Mucosa of descending colon (tissue), 3 donors: ENCODE data around the gene PBX4. TPM values are rescaled to one million over a fixed set of nuclear protein-coding genes. Genes with fewer than 3 reads are reported as not detected.

ENCODE experiments used
- ATAC-seq: fragments of 200-7000 bp; cut with Tn5 transposase; one replicate; pipeline ENCODE4 v1.9.1; 2020; ENCODE audit warnings: mild to moderate bottlenecking, moderate library complexity
- DNase-seq, 3 donors: peaks; one replicate each; pipeline ENCODE4 v3.0.0-alpha.2; 2020
- H3K36me3 ChIP-seq: fragments of 200-600 bp; one replicate; pipeline ENCODE4 v1.8.0; 2021; ENCODE audit warnings: low read depth, mild to moderate bottlenecking
- H3K4me1 ChIP-seq: fragments of 200-600 bp; one replicate; pipeline ENCODE4 v1.8.0; 2021; ENCODE audit warnings: low read depth, mild to moderate bottlenecking
- H3K4me3 ChIP-seq: fragments of 200-600 bp; one replicate; pipeline ENCODE4 v1.8.0; 2021; ENCODE audit warnings: mild to moderate bottlenecking
- H3K9me3 ChIP-seq: fragments of 200-600 bp; one replicate; pipeline ENCODE4 v1.8.0; 2021; ENCODE audit warnings: mild to moderate bottlenecking
- intact Hi-C, 2 donors: fragments of 100-400 bp; cut with DNase I in 1 of 2; cut with micrococcal nuclease in 1 of 2; formaldehyde crosslinking; loops; one replicate each; pipeline versions ENCODE4 v1.11.0 to v1.11.1; 2022; cut with DNase I, micrococcal nuclease
- total RNA-seq, 3 donors: library from RNA; stranded (reverse); fragmentation: NEBNext Ultra II Directional in 2 of 3; extraction: Animal tissue kit (Norgen Biotek cat#: 25700) in 2 of 3; gene quantifications; one replicate each; pipeline versions ENCODE4 v1.2.1 to v1.2.4, GENCODE V29; 2021 to 2023
- TF ChIP-seq, protein P1 (sequence below): fragments of 200-600 bp; IDR thresholded peaks from one replicate; pipeline ENCODE4 v1.8.0; 2022; ENCODE audit warnings: antibody characterized with exemption, mild to moderate bottlenecking
- donor health status: DM: no; HTN: no; CAD: no; lungs with moderate emphysema.
- donor health status: DM: no; HTN: no; CAD: no.
- donor health status: DM: no; HTN: yes; CAD: no.

The PBX4 gene
- total RNA-seq, 3 donors from 2014 or later, result 2.8 to 6.2 (median 4.6) TPM

DNA sequence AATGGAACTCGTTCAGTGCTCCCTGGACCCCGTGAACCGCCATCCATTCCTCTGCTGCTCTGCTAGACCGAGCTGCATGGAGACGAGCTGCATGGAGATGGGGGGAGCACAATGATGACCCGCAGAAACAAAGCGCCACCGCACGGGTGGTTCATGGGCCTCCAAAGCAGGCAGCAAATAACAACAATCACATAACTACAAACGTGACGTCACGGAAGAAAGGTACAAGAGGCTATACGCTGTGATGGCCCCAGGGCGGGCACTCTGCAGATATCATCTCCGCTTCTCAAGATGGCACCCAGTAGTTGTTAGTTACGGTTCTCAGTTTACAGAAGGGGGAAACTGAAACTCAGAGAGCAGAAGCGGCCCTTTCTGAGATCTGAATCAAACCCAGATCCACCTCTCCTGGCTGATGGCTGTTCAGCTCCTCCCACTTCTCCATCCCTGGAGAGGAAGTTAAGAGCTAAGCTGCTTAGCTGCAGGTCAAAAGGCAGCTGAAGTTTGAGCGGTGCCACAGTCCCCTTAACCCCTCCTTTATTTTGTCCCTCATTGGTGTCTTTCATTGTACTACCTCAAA lies 43.3 kb upstream of the PBX4 start:
- no peak overlapping the region for H3K4me3 ChIP-seq
- peak; percentile 25 to 56 (median 29) for DNase-seq
- peaks cover 9% of the 10 kb centered on the region for H3K4me1 ChIP-seq
- intact Hi-C loops, result no loop called here
- TF ChIP-seq, protein P1, sequence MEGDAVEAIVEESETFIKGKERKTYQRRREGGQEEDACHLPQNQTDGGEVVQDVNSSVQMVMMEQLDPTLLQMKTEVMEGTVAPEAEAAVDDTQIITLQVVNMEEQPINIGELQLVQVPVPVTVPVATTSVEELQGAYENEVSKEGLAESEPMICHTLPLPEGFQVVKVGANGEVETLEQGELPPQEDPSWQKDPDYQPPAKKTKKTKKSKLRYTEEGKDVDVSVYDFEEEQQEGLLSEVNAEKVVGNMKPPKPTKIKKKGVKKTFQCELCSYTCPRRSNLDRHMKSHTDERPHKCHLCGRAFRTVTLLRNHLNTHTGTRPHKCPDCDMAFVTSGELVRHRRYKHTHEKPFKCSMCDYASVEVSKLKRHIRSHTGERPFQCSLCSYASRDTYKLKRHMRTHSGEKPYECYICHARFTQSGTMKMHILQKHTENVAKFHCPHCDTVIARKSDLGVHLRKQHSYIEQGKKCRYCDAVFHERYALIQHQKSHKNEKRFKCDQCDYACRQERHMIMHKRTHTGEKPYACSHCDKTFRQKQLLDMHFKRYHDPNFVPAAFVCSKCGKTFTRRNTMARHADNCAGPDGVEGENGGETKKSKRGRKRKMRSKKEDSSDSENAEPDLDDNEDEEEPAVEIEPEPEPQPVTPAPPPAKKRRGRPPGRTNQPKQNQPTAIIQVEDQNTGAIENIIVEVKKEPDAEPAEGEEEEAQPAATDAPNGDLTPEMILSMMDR, result no peak
- ATAC-seq, result no peak
- H3K36me3 ChIP-seq, result peaks cover 8% of the 10 kb centered on the region
- no peaks in the 10 kb centered on the region for H3K9me3 ChIP-seq

DNA sequence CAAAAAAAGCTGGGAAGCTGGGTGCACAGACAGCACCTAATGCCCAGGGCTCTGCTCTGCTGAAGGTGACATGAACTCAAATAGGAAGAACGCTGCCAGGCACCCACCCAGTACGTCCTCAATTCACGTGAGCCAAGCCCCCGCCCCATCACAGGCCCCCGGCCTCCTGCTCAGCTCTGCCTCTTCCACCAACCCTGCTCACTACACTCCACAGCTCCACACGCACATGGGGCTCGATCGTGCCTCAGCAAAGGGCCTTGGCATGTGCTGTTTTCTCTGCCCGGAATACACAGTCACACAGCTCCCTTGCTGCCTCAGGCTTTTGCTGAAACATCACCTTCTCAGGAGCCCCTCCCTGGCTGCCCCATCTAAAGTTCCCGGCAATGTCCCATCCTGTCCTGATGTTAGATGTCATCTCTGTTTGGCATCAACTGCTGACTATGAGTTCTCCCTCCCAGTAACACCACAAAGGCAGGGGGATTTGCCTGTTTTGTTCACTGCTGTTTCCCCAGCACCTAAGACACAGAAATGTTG lies 42.7 kb upstream of the PBX4 start:
- no peak overlapping the region for H3K4me3 ChIP-seq
- peaks cover 8% of the 10 kb centered on the region for H3K36me3 ChIP-seq
- DNase-seq (peak in 2 of 3 donors; percentile 29 to 49), ATAC-seq (no peak)
- intact Hi-C loops, result no loop called here
- H3K4me1 ChIP-seq, result peaks cover 9% of the 10 kb centered on the region
- no peaks in the 10 kb centered on the region for H3K9me3 ChIP-seq
- TF ChIP-seq, protein P1, result no peak

DNA sequence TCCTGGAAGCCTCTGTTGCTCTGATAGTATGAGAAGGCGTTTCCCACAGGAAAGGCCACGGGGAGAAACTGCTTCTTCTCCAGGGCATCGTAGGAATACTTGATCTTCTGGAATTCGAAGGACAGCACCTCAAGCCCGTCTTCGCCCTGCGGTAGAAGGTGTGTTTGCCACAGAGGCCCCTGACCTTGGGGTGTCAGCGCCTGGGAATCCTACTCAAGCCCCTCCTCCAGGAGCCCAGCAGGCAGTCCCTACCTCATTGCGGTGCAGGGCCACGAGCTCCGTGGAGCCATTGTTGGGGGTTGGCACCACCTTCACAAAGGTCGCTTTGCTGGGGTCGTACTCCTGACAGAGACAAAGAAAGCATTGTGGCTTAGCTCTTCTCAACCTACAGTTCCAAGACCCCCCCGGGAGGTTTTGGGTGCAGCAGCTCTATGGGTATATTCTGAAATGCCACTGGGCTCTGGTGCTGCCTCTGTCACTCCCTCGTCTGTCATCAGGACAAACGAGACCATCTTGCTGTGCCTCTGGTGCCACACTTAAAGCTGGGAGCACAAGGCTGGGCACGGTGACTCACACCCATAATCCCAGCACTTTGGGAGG lies 41.3 kb upstream of the PBX4 start:
- ATAC-seq, result no peak
- Histone ChIP-seq H3K36me3 (peaks cover 8% of the 10 kb centered on the region), H3K4me1 (peaks cover 9% of the 10 kb centered on the region), H3K4me3 (no peak overlapping the region), H3K9me3 (no peaks in the 10 kb centered on the region)
- TF ChIP-seq, protein P1, result no peak
- DNase-seq, result peak in 2 of 3 donors; percentile 21 to 50
- intact Hi-C loops, result no loop called here

DNA sequence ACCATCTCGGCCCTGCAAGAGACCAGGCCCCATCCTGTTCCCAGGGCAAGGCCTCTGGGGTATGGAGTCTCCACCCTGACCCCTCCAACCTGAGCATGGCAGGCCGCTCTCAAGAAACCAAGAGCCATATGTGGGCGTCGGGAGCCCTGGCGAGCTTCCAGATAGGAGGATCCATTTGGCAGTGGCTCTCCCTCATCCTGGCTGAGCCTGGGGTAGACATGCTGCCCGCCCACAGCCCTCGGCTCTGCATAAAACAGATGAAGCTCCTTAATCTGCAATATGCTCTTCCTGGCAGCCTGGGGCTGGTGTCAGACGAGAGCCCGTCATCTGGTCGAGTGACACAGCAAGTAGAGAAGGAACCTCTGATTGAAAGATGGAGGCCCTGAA lies 38.9 kb upstream of the PBX4 start:
- TF ChIP-seq, protein P1, result no peak
- Histone ChIP-seq H3K9me3 (no peaks in the 10 kb centered on the region), H3K4me1 (peaks cover 4% of the 10 kb centered on the region), H3K4me3 (no peak overlapping the region), H3K36me3 (peaks cover 15% of the 10 kb centered on the region)
- intact Hi-C loops, result no loop called here
- ATAC-seq (no peak), DNase-seq (peak in 2 of 3 donors; percentile 18 to 43)

DNA sequence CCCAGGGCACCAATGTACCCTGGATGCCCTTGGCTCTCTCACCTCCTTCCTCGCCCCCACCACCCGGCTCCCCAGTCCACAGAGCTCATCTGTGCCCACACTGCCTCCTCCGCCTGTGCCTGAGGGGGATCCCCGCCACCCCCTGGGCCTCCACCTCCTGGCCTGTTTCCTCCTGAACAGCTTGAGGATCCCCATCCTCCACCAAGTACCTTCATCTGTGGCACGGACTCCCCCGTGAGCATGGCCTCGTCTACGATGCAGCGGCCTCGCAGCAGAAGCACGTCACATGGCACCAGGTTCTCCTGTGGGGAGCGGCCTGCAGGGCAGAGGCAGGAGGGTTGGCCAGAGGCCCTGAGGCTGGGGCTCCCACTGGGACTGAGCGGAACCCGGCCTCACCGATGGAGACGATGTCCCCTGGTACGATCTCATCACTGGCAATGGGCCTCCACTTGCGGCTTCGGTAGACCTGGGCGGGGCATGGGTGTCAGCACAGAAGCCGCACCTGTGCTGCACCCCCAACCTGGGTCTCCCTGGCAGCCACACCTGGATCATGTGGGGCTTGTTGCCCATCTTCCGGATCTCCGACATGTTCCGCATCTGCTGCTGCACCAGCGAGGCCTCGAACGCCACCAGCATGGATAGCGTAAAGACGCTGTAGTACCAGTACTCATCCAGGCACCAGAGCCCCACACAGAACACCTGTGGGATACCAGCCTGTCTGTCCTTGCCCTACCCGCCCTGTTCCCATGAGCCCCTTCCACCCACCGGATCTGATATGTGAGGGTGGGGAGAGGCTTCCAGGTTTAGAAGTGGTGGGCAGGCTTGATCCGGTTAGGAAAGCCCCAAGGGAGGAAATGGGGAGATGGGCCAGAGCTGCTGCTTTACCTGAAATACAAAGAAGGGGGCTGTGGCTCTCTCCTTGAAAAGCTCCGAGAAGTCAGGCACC lies 38.2 kb upstream of the PBX4 start:
- intact Hi-C loops, result no loop called here
- Histone ChIP-seq H3K4me1 (no peaks in the 10 kb centered on the region), H3K9me3 (no peaks in the 10 kb centered on the region), H3K36me3 (peaks cover 15% of the 10 kb centered on the region), H3K4me3 (no peak overlapping the region)
- DNase-seq (peak in 2 of 3 donors; percentile 23 to 47), ATAC-seq (no peak)
- TF ChIP-seq, protein P1, result no peak
